ENCODE measurements around the gene ASMT.

GRCh38 chrX:1606496-1606895 lies 8.4 kb upstream of the ASMT start:
- TF ChIP-seq, protein P1, sequence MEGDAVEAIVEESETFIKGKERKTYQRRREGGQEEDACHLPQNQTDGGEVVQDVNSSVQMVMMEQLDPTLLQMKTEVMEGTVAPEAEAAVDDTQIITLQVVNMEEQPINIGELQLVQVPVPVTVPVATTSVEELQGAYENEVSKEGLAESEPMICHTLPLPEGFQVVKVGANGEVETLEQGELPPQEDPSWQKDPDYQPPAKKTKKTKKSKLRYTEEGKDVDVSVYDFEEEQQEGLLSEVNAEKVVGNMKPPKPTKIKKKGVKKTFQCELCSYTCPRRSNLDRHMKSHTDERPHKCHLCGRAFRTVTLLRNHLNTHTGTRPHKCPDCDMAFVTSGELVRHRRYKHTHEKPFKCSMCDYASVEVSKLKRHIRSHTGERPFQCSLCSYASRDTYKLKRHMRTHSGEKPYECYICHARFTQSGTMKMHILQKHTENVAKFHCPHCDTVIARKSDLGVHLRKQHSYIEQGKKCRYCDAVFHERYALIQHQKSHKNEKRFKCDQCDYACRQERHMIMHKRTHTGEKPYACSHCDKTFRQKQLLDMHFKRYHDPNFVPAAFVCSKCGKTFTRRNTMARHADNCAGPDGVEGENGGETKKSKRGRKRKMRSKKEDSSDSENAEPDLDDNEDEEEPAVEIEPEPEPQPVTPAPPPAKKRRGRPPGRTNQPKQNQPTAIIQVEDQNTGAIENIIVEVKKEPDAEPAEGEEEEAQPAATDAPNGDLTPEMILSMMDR (IDR thresholded peaks at IDR 0.05) = no peak
- TF ChIP-seq POLR2A (IDR thresholded peaks at IDR 0.05) = no peak
- no peak for TF ChIP-seq EP300 (IDR thresholded peaks at IDR 0.05)

Measured in sigmoid colon (tissue), 4 donors.